Neural cell (in vitro differentiated cells): ENCODE measurements around the gene ACTG1. TPM values are rescaled to one million over a fixed set of nuclear protein-coding genes. Genes with fewer than 3 reads are reported as not detected.

Experiments
- H2AFZ ChIP-seq: fragments of 200-600, 300-800 bp; sonication (generic), shearing (Covaris generic); 2 replicates; pipeline ENCODE4 v1.6.0; 2014; ENCODE audit warnings: low read depth, mild to moderate bottlenecking, antibody characterized with exemption, low read length, moderate library complexity
- H3F3A ChIP-seq: fragments of 200-600 bp; shearing (Covaris generic); 2 replicates; pipeline ENCODE4 v1.6.1; 2016; ENCODE audit warnings: mild to moderate bottlenecking, moderate library complexity, mixed read lengths, antibody characterized with exemption, low read length; ENCODE audit not compliant: insufficient read depth, poor library complexity, severe bottlenecking
- H3K27ac ChIP-seq: fragments of 200-600, 300-800 bp; sonication (generic), shearing (Covaris generic); 2 replicates; pipeline ENCODE4 v1.5.1; 2014; ENCODE audit warnings: mild to moderate bottlenecking, low read length, moderate library complexity
- H3K27me3 ChIP-seq: fragments of 300-800, 200-600 bp; sonication (generic), shearing (Covaris generic); 2 replicates; pipeline ENCODE4 v1.6.0; 2014; ENCODE audit warnings: mild to moderate bottlenecking, low read depth, low read length, moderate library complexity; ENCODE audit not compliant: insufficient read depth
- H3K36me3 ChIP-seq: fragments of 300-800, 200-600 bp; sonication (generic), shearing (Covaris generic); 2 replicates; pipeline ENCODE4 v1.5.1; 2014; ENCODE audit warnings: mild to moderate bottlenecking, antibody characterized with exemption, low read length, moderate library complexity; ENCODE audit not compliant: insufficient read depth
- H3K4me2 ChIP-seq: fragments of 300-800, 200-600 bp; sonication (generic), shearing (Covaris generic); 2 replicates; pipeline ENCODE4 v1.6.0; 2014; ENCODE audit warnings: mild to moderate bottlenecking, low read length
- H3K4me3 ChIP-seq: fragments of 300-800, 200-600 bp; sonication (generic), shearing (Covaris generic); 2 replicates; pipeline ENCODE4 v1.5.1; 2014; ENCODE audit warnings: mild to moderate bottlenecking, low read length, moderate library complexity
- H3K79me2 ChIP-seq: fragments of 200-600 bp; shearing (Covaris generic); replicated peaks from 2 replicates; pipeline ENCODE4 v1.6.0; 2014; ENCODE audit warnings: mild to moderate bottlenecking, low read length, moderate library complexity; ENCODE audit not compliant: insufficient read depth
- H3K9ac ChIP-seq: fragments of 300-800, 200-600 bp; sonication (generic), shearing (Covaris generic); 2 replicates; pipeline ENCODE4 v1.6.1; 2016; ENCODE audit warnings: mild to moderate bottlenecking, low read length, mixed read lengths
- H3K9me2 ChIP-seq: fragments of 200-600 bp; shearing (Covaris generic); 2 replicates; pipeline ENCODE4 v1.6.1; 2016; ENCODE audit warnings: mild to moderate bottlenecking, low read length, mixed read lengths; ENCODE audit not compliant: insufficient read depth
- H3K9me3 ChIP-seq: fragments of 200-600, 300-800 bp; sonication (generic), shearing (Covaris generic); 2 replicates; pipeline ENCODE4 v1.6.1; 2016; ENCODE audit warnings: mild to moderate bottlenecking, mixed run types, low read length, moderate library complexity, mixed read lengths
- H4K20me1 ChIP-seq: fragments of 200-600 bp; shearing (Covaris generic); 2 replicates; pipeline ENCODE4 v1.6.1; 2016; ENCODE audit warnings: mild to moderate bottlenecking, mixed run types; ENCODE audit not compliant: insufficient read depth
- CTCF ChIP-seq: fragments of 450-650 bp; IDR thresholded peaks from 2 replicates; pipeline ENCODE4 v1.5.1; 2014; ENCODE audit warnings: antibody characterized with exemption, mild to moderate bottlenecking, moderate library complexity; ENCODE audit not compliant: poor library complexity, severe bottlenecking
- EP300 ChIP-seq: fragments of 450-650 bp; conservative IDR thresholded peaks from 2 replicates; pipeline ENCODE4 v1.6.1; 2014; ENCODE audit warnings: antibody characterized with exemption, mild to moderate bottlenecking, moderate library complexity; ENCODE audit not compliant: poor library complexity, severe bottlenecking
- EZH2 ChIP-seq: fragments of 200-600, 300-800 bp; shearing (Covaris generic), sonication (generic); IDR thresholded peaks from 2 replicates; pipeline ENCODE4 v1.6.1; 2014; ENCODE audit warnings: antibody characterized with exemption, low read length, borderline replicate concordance, mild to moderate bottlenecking; ENCODE audit not compliant: insufficient read depth, poor library complexity, severe bottlenecking
- MXI1 ChIP-seq: fragments of 450-650 bp; conservative IDR thresholded peaks from 2 replicates; pipeline ENCODE4 v1.6.1; 2014; ENCODE audit warnings: antibody characterized with exemption, mild to moderate bottlenecking; ENCODE audit not compliant: poor library complexity, severe bottlenecking
- POLR2AphosphoS5 ChIP-seq: IDR thresholded peaks from 2 replicates; pipeline ENCODE4 v1.6.1; 2012
- RAD21 ChIP-seq: fragments of 450-650 bp; conservative IDR thresholded peaks from 2 replicates; pipeline ENCODE4 v1.6.1; 2014; ENCODE audit warnings: antibody characterized with exemption, mild to moderate bottlenecking, moderate library complexity
- REST ChIP-seq: IDR thresholded peaks from 2 replicates; pipeline ENCODE4 v1.6.1; 2012; ENCODE audit warnings: borderline replicate concordance
- SMC3 ChIP-seq: fragments of 450-650 bp; conservative IDR thresholded peaks from 2 replicates; pipeline ENCODE4 v1.6.1; 2014; ENCODE audit warnings: antibody characterized with exemption, mild to moderate bottlenecking, moderate library complexity; ENCODE audit not compliant: poor library complexity
- TAF1 ChIP-seq: IDR thresholded peaks from 2 replicates; pipeline ENCODE4 v1.6.1; 2012; ENCODE audit warnings: low read depth
- polyA plus RNA-seq: library from polyadenylated mRNA; depleted of rRNA; stranded (reverse); fragments of >200 nt; gene quantifications from 2 replicates; pipeline ENCODE4 v1.2.3, GENCODE V29; 2014

Gene ACTG1
- polyA plus RNA-seq, 1 donor from 2014 or later, result 9,187 TPM

GRCh38 chr17:81464586-81464985, 48.0 kb downstream of the ACTG1 start:
- Histone ChIP-seq H3K27me3 (no peaks in the 10 kb centered on the region), H2AFZ (no peak overlapping the region), H3K9me2 (no peaks in the 10 kb centered on the region), H3K9me3 (no peaks in the 10 kb centered on the region), H3F3A (no peaks in the 10 kb centered on the region), H3K27ac (no peak overlapping the region), H3K4me2 (no peak overlapping the region), H3K4me3 (no peak overlapping the region), H3K9ac (no peak overlapping the region), H4K20me1 (no peaks in the 10 kb centered on the region), H3K36me3 (no peaks in the 10 kb centered on the region), H3K79me2 (no peaks in the 10 kb centered on the region)
- TF ChIP-seq MXI1 (no peak), EP300 (no peak), POLR2AphosphoS5 (no peak), EZH2 (no peak), SMC3 (no peak), TAF1 (no peak), CTCF (no peak), REST (no peak), RAD21 (no peak)

- Histone ChIP-seq H3K9ac (no peak overlapping the region), H3K4me3 (no peak overlapping the region), H3K27ac (no peak overlapping the region), H3K4me2 (no peak overlapping the region), H4K20me1 (no peaks in the 10 kb centered on the region), H3F3A (no peaks in the 10 kb centered on the region), H3K79me2 (no peaks in the 10 kb centered on the region), H3K27me3 (no peaks in the 10 kb centered on the region), H3K9me3 (no peaks in the 10 kb centered on the region), H3K9me2 (no peaks in the 10 kb centered on the region), H3K36me3 (no peaks in the 10 kb centered on the region), H2AFZ (no peak overlapping the region)
- no peak for TF ChIP-seq TAF1
- TF ChIP-seq EZH2, result no peak
- no peak for TF ChIP-seq EP300
- TF ChIP-seq SMC3, result no peak
- TF ChIP-seq POLR2AphosphoS5, result no peak
- no peak for TF ChIP-seq CTCF
- no peak for TF ChIP-seq REST
- no peak for TF ChIP-seq RAD21
- TF ChIP-seq MXI1, result no peak
These were observed 49.1 kb downstream of the ACTG1 start for GRCh38 chr17:81463506-81463905.
